ENCODE measurements around the gene IL1RN. TPM values are rescaled to one million over a fixed set of nuclear protein-coding genes. Genes with fewer than 3 reads are reported as not detected.

The IL1RN gene
- polyA plus RNA-seq, 1 donor: 3.2 TPM

DNA sequence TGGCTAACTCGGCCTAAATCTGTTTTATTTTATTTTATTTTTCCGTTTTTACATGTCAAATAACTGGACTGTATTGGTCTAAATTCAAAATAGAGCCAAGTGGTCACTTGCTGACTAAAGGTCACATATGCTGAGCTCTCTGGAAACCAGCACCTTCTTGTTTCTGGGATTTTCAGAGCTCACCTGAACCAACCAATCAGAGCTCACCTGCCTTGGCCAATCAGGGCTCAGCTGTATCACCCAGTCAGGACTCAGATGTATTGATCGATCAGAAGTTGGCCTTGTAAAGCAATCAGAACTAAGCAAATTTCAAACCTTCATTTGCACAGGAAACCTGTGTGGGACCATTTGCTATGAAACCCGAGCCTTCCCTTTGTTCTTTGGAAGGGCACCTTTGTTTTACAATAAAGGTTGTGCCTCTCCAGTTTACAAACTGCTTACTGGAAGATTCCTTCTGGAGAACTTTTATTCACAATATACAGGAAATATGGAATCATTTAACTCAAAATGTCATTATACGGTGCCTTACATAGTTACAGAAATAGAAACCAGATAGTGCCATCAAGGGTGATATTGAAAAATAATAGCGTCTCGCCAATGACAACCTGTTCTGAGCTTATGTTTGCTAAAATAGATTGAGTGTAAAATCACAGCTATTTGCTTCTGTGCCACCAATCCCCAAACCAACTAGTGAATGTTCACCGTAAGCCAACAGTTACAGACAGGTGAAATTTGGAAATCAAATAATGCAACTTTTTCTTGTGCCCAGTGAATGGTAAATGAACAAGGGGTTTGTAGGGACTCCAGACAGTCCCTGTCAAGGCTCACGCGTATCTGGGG is 29.1 kb downstream of the IL1RN start:
- no peak for DNase-seq

DNA sequence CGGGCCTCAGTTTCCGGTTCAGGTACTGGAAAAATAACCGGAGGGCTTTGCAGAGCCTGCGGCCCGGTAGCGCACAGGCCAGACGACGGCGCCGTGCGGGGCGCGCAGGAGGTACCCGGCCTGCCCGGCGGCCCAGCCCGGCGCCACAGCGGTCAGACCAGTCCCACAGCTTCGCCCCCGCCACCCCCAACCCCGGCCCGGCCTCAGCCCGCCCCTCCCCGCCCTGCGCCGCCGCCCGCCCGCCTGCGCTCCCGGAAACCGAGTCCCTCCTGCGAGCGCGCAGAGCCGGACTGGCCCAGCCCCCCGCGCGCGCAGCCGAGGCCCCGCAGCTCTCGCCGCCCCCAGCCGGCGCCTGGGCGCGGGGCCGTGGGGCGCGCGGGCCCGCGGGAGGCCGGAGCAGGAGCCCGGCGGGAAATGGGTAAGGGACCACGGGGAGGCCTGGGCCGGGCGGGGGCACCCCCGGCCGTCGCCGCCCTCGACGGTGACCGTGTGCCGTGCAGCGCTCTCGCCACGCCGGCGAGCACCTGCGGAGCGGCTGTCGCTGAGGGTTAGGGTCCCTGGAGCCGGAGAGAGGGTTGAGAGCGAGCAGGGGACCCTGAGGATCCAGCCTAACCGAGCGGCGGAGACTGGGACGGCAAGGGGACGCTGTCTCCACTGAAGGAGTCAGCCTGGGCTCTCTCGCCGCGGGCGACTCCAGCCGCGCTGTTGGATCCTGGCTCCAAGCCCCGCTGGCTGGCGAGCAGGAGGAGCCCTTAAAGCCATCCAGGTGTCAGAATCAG is 29.9 kb downstream of the IL1RN start:
- DNase-seq: no peak

DNA sequence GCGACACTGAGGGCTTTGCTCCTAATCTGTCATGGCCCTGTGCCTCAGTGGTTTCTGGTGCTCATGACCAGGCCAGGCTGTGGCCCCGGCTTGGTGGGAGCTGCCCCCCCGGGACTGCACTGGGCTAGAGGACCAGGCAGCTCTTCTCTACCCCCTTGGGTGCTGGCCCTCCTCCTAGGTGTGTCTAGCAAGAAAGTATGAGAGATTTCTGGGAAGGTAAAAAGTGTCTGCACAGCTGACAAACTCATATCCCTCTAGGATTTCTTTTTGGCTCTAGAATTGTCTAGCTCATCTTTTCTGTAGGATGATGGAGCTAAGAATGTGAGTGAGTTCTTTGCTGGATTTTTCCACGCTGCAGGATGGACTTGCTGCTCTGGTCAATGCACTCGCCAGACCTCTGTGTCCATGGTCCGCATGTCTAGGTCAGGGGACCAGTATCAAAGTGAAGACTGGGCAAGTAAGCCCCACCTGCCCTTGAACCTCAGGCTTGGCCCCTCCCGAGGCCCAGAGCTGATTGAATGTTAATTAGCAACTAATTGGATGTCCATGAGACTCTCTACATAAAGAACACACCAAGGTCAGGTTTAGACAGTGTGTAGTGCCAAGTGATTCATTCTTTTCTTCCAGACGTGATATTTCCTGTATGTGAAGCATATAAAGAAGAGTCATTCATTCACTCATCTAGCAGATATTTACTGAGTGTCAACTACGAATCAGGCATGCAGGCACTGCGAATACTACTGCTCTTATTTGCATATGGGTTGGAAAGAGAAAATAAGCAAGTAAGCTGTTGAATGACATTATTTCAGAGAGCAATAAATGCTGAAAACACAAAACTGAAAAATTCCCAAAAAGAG is 30.7 kb downstream of the IL1RN start:
- DNase-seq: no peak

DNA sequence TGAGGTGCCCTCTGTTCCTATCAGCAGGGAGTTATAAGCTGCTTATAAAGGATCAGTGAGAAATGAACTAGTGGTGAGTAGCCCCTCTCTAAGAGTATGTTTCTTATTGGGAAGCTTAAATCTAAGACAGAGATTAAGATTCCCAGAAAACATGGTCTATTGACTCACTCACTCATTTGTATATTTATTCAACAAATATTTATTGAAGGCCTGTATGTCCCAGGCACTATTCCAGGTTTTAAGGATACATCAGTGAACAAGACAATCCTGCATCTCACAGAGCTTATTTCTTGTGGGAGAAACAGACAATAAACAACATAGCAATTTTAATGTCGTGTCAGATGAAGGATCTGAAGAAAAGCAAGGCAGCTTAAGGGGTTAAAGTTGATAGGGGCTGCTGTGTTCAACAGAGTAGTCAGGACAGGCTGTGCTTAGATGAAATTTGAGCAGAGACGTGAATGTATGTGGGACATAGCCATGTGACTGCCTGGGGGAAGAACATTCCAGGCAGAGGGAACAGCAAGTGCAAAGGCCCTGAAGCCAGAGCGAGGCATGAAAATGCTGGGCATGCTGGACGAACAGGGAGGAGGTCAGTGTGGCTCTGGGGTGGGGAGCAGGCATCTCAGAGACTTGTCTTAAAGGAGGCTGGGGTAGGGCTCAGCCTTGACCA is 31.6 kb downstream of the IL1RN start:
- no peak for DNase-seq

DNA sequence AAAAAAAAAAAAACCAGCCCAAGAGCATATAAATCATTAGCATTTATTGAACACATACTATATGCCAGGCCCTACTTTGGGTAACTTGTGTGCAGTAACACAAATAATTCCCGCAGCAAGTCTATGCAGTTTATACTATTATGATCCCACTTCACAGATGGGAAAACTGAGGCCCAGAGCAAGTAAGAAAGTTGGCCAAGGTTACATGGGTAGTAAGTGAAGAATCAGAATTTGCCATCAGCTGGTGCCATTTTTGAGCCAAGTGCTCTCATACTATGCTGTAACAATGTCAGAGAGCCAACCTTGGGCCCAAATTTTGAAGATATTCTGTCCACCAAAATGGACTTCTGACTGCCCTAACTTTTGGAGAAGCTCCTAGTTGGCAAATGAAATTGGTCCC is 32.9 kb downstream of the IL1RN start:
- DNase-seq: no peak

DNA sequence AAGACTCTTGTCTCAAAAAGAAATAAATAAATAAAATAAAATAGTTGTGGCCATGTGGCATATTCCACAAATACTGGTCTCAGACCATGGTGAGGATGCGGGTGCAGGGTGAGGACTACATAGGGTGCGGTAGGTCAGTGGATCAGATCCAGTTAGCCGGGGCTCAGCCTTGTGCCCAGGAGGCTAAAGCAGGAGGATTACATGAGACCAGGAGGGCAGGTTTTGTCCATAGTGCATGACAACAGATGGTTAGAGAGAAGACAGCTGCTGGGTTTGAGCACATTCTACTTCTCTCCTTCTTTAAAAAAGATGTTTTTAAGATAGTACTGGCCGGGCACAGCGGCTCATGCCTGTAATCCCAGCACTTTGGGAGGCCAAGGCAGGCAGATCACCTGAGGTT is 33.6 kb downstream of the IL1RN start:
- no peak for DNase-seq

DNA sequence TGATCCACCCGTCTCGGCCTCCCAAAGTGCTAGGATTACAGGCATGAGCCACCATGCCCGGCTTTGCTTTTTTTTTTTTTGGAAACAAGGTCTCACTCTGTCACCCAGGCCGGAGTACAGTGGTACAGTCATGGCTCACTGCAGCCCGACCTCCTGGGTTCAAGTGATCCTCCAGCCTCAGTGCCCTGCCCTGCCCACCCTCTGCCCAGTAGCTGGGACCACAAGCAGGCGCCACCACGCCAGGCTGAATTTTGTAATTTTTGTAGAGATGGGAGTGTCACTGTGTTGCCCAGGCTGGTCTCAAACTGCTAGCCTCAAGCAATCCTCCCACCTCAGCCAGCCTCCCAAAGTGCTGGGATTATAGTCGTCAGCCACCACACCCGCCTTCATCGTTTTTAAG is 34.8 kb downstream of the IL1RN start:
- no peak for DNase-seq

DNA sequence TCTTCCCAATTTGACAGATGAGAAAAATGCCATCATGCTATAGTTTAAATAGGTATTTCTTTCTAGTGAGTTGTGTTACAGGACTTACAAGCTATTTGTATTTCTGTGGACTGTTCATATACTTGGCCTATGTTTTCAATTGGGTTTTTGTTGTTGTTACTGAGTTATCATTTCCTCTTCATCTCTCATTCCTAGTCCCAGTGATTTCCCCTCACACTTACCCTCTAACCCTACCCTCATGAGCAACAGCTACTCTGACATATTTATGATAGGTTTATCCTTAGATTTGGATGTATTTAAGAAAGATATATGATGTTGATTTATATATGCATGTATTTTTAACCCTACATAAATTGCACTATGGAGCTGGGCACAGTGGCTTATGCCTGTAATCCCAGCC is 35.5 kb downstream of the IL1RN start:
- no peak for DNase-seq

DNA sequence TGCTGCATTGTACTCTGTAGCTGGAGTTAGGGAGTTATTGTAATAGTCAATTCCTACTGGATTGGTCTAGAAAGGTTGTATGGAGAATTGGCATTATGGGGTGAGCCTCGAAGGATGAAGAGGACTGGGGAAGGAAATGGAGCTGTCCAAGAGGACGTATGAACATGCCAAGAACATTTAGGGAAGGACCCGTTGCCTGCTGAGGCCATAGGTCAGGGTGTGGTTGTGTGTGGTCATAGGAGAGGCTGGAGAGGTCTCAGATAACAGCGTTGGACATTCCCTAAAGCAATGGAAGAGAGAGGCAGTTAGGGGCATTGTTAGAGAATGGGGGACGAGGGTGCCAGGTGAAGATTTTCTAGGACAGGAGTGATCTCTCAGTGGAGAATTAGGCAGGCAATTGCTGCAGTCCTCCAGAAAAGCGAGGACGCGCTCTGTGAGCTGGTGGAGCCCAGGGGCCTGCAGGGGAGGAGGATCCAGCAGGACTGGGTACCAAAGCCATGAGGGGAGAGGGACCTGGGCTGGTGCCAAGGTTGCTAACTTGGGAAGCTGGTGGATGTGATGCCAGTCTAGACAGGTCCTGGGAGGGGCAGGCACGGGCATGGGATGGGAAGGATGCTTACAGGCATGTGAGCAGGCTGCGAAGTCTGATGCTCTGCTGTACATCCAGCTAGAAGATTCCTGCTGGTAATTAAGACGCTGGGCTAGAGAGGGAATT is 37.0 kb downstream of the IL1RN start:
- no peak for DNase-seq

DNA sequence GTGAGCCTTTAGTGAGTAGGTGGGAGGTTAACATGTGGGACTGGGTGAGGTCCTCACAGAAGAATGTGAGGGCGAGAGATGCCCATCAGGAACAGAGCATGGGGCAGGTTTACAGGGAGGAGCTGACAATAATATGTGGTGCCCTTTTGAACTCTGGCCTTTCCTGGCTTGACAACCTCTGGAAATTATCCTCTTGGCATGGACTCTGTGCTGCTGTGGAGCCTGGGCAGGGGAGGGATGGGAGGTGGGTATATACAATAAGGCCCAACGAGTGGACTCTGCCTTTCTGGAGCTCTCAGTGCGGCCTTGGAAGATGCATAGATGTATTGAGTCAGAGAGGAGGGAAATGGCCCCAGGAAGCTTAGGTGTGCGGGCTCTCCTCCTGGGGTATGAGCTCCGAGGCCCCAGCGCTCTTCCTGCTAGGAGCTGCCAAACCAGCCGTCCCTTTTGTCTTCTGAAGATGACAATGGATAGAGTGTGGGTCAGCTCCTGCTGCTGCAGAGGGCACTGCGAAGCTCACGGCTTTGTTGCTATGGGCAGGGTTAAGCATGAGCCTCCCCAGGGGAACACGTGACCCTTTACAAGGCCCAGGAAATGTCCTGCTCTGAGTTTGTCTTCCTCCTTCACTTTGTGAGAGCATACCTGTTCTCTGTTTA is 37.7 kb downstream of the IL1RN start:
- no peak for DNase-seq

DNA sequence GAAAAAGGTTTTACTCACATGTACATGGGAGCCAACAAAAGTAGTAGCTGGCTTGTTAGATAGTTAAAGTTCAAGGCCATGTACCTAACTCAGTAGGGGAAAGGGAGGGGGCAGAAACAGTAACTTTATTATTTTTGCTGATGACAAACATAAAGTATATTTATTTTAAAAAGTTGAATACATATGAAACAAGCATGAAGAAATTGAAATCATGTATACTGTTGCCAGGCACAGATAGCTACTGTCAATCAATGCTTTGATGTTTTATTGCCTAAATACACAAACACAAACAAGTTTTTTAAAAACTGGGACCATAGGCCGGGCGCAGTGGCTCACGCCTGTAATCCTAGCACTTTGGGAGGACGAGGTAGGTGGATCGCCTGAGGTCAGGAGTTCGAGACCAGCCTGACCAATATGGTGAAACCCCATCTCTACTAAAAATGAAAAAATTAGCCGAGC is 38.8 kb downstream of the IL1RN start:
- no peak for DNase-seq

DNA sequence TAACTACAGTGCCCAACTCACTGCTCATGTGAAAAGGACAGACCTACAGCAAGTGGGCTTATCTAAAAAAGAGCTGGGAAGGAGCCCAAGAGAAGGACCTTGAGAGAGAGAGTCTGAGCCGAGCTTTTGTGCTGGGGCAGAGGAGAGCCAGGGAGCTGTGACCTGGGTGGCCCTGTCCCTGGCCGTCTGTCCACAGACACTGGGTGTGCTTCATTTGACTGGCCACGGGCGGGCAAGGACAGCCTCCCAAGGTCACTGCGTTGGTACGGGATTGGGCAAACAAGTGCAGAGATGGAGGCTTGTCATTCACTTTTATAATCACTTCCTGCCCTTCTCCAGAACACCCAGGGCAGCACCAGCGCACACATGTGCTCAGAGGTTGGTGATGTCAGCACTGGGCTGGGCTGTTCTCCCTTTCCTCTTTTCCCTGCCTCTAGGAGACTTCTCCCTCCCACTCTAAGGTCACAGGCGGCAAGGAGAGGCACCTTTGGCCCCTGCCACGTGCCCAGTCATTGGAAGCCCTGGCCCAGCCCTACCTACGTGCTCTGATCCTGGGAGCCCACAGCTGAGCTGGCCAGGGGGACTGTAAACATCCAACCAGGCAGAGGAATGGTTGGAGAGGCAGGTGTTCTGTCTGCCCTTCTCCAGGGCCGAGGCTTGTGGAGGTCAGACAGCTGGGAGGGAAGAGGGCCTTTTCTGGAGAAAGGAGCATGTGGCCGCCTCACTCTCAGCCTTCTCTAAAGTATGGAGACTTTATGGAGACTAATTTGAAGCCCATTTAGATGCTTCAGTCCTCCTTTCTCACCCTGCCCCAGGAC is 39.9 kb downstream of the IL1RN start:
- DNase-seq: no peak

DNA sequence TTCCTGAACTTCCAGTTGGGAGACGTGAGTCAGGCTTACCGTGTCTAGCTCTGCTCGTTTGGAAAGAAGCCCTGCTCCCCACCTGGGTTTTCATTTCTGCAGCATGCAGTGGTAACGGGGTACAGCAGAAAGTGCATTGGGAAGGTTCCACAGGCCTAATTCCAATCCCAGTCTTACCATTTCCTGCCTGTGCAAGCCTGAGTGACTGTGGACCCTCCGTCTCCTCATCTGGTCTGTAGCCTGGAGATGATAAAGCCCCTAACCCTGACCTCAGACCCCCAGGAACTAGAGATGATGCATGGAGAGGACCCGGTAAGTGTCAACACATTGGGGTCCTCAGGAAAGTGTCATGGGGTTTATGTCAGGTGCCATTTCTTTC is 40.6 kb downstream of the IL1RN start:
- DNase-seq: no peak

DNA sequence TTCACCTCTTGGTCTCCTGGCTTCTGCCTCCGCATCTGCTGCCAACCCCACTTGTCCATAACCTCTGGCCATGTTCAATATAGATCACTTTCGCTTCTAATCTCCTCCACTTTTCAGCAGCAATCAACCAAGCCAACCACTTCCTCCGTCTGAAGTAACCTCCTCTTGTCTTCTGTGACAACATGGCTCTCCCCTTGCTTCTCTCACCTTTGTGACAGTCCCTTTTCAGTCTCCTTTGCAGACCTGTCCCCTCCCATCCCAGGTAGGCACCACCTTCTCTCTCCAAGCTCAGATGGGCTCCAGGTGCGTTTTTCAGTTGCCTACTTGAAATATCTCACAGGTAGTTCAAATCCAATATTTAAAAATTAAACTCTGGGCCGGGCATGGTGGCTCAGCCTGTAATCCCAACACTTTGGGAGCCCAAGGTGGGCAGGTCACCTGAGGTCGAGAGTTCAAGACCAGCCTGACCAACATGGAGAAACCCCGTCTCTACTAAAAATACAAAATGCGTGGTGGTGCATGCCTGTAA is 41.7 kb downstream of the IL1RN start:
- DNase-seq: no peak

DNA sequence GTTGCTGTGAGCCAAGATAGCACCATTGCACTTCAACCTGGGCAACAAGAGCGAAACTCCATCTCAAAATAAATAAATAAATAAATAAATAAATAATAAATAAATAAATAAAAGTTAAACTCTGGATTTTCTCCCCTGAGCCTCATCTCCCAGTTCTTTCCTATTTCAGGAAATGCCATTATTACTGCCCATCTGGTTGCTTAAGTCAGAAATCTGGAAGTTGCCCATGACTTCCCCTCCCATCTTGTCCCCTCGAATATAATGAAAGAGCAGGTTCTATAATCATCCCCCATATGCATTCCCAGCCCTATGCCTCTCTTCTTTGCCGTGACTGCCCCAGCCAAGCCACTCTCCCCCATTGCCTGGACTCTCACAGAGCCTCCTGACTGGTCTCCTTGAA is 42.2 kb downstream of the IL1RN start:
- DNase-seq: no peak

DNA sequence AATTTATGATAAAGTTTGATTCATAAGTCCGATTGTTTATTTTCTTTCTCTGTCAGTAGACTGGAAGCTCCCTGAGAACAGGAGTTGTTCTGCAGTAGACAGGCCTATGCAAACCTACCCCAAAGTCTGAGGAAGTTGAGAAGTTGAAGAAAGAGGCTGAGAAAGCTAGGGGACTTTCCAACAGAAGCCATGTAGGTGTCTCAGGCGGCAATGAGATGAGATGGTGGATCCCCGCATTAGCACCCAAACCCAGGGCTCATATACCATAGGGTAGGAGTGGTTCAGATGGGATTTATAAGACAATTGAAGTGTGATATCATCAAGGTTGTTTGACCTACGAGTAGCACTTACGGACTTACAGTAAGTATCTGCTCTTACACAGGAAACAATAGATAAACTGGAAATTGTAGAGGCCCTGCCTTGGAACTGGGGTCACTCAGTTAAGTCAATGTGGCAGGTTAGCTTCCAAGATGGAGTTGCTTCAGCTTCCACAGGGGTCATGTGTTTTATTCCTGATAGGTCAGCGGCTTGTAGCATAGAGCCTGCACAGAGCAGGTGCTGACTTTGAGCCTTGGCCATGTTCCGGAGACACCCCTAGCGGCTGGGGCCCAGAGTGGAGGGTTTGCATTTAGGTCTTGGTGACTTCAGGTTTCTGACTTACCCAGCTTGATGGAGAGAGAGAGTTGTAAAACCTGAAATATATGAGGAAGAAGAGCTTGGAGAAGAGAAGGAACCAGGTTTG is 44.1 kb downstream of the IL1RN start:
- no peak for DNase-seq

DNA sequence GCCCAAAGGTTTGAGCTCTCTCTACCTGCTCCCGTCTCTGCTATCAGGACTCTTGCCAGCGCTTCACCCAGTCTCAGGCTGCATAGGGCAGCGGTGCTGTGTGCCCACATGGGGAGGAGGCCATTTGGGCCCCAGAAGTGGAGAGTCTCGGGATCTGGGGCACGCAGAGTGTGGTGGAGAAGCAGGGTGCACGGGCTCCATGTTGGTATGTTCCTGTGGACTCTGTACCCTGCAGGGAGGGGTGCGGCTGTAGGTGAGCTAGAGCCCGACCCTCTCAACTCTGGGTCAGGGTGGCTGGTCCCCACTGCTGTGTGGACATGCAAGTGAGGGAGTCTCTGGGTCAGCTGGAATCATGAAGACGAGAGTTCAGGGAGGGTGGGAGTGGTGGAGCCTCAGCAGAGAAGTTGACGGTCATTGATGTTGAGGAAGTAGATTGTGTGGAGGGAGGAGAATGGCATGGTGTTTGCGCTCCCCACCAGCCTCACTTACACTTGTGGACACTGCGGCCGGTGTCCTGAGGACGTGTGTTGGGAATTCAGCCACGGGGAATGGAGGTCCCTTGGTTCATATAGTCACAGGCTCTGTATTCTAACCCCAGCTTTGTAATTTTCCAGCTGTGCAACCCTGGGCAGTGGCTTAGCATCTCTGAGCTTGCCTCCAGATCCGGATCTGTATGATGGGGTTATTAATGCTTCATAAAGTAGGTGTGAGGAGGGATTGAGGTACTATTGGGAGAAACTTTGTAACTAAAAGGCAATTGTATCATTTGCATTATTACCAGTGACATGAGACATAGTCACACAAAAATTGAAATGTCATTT is 45.5 kb downstream of the IL1RN start:
- no peak for DNase-seq
